ENCODE results near the gene SULT1E1.

SULT1E1 gene

DNA sequence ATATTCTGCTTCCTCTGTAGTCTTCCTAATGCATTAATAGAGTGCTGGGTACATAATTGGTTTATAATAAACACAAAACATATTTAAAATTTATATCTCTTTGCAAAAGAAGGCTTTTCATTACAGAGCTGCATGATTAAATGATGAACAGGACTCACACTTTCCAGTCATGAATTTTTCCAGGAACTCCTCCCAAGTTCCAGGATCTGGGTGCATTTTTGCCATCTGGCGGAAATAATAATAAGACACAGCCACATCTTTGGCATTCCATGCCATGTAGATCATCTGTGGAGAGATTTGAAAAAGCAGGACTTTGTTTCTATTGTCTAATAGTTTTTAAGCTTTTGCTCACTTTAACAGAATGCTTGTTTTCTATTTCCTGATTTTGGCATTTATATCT, 59.3 kb downstream of the SULT1E1 start:
- no peaks in the 10 kb centered on the region for H3K36me3 ChIP-seq (ENCODE audit: control insufficient read depth, insufficient read depth, low read length)
- H3K27ac ChIP-seq (ENCODE audit: low read length): no peak overlapping the region
- no peaks in the 10 kb centered on the region for H3K9me3 ChIP-seq (ENCODE audit: control insufficient read depth, insufficient read depth, low read length)
- no peak overlapping the region for H3K4me3 ChIP-seq (ENCODE audit: low read length)
- no peaks in the 10 kb centered on the region for H3K4me1 ChIP-seq (ENCODE audit: control insufficient read depth, insufficient read depth, low read length)
- no peak for DNase-seq (ENCODE audit: low read depth, low spot score)
- no CpG with 5 or more reads among the region's 1 CpG for WGBS (ENCODE audit: insufficient coverage, insufficient read length)
- H3K27me3 ChIP-seq (ENCODE audit: control insufficient read depth, insufficient read depth, low read length): no peaks in the 10 kb centered on the region

DNA sequence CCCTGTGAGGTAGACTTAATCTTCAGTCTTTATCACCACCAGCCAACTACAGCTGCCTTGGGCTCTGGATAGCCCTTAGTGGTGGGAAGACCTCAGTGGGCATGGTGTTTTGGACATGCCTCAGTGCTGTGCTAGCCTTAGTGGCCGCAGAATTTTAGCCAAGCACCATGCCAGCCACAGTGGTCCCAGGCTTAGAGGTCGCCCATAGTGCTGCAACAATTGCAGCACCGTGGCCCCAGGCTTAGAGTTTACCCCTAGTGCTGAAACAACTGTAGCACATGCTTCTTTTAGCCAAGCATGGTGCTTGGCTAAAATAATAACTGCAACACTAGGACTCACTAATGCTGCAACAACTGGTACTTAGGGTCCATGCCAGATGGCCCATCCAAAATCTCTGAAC, 60.6 kb downstream of the SULT1E1 start:
- H3K27ac ChIP-seq (ENCODE audit: low read length): no peak overlapping the region
- no peaks in the 10 kb centered on the region for H3K9me3 ChIP-seq (ENCODE audit: control insufficient read depth, insufficient read depth, low read length)
- no peak for DNase-seq (ENCODE audit: low read depth, low spot score)
- no peaks in the 10 kb centered on the region for H3K4me1 ChIP-seq (ENCODE audit: control insufficient read depth, insufficient read depth, low read length)
- no CpG with 5 or more reads among the region's 3 CpGs for WGBS (ENCODE audit: insufficient coverage, insufficient read length)
- H3K36me3 ChIP-seq (ENCODE audit: control insufficient read depth, insufficient read depth, low read length): no peaks in the 10 kb centered on the region
- no peak overlapping the region for H3K4me3 ChIP-seq (ENCODE audit: low read length)
- H3K27me3 ChIP-seq (ENCODE audit: control insufficient read depth, insufficient read depth, low read length): no peaks in the 10 kb centered on the region

DNA sequence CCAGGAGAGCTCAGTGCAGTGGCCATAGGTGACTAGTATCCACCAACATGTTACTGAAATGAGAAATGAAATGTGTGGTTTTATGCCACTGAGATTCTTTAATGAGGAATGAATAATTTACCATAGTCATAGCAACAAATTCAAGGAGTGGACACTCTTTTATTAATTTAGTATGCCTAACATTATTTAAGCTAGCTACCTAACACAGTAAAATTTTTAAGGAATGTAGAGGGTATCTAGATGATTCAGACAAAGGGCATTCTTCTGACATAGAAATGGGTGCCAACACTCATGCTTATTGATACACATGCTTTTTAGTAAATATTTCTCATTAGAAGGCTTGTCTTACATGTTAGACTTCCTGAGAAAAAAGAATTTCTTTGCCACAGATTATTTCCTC, 66.2 kb downstream of the SULT1E1 start:
- no peak overlapping the region for H3K4me3 ChIP-seq (ENCODE audit: low read length)
- H3K4me1 ChIP-seq (ENCODE audit: control insufficient read depth, insufficient read depth, low read length): no peaks in the 10 kb centered on the region
- DNase-seq (ENCODE audit: low read depth, low spot score): no peak
- H3K9me3 ChIP-seq (ENCODE audit: control insufficient read depth, insufficient read depth, low read length): no peaks in the 10 kb centered on the region
- no peaks in the 10 kb centered on the region for H3K36me3 ChIP-seq (ENCODE audit: control insufficient read depth, insufficient read depth, low read length)
- H3K27me3 ChIP-seq (ENCODE audit: control insufficient read depth, insufficient read depth, low read length): no peaks in the 10 kb centered on the region
- no peak overlapping the region for H3K27ac ChIP-seq (ENCODE audit: low read length)

All from iPS DF 6.9 (cell line).